CD14-positive monocyte (primary cell): ENCODE data around the gene MAPRE3. TPM values are rescaled to one million over a fixed set of nuclear protein-coding genes. Genes with fewer than 3 reads are reported as not detected.

Experiments used
- DNase-seq, 3 donors: peaks; one replicate each; pipeline ENCODE4 v3.0.0-alpha.2; 2011 to 2022
- H2AFZ ChIP-seq: 2 replicates; pipeline ENCODE4 v1.6.0; 2012; ENCODE audit warnings: mild to moderate bottlenecking, low read depth, low read length, inconsistent platforms; ENCODE audit not compliant: insufficient read depth, poor library complexity, severe bottlenecking
- H3K27ac ChIP-seq, 2 donors: 1 replicate in 1 of 2; 2 replicates in 1 of 2; pipeline ENCODE4 v1.5.1; 2012 to 2013; ENCODE audit warnings: low read length in 2 of 2, control low read depth in 1 of 2, inconsistent platforms in 1 of 2, low read depth in 1 of 2, mild to moderate bottlenecking in 1 of 2
- H3K27me3 ChIP-seq, 2 donors: one replicate each; pipeline versions ENCODE4 v1.6.0 to v1.6.1; 2011 to 2013; ENCODE audit warnings: low read length in 2 of 2; ENCODE audit not compliant: control insufficient read depth in 2 of 2, insufficient read depth in 2 of 2
- H3K36me3 ChIP-seq, 2 donors: replicated peaks in 1 of 2; 1 replicate in 1 of 2; 2 replicates in 1 of 2; pipeline versions ENCODE4 v1.5.1 to v1.6.1; 2012 to 2013; ENCODE audit warnings: low read length in 2 of 2, control low read depth in 1 of 2, inconsistent platforms in 1 of 2, mild to moderate bottlenecking in 1 of 2; ENCODE audit not compliant: insufficient read depth in 2 of 2, control insufficient read depth in 1 of 2
- H3K4me1 ChIP-seq, 2 donors: 1 replicate in 1 of 2; 2 replicates in 1 of 2; pipeline versions ENCODE4 v1.5.1 to v1.6.1; 2012 to 2013; ENCODE audit warnings: low read length in 2 of 2, control low read depth in 1 of 2, inconsistent platforms in 1 of 2, mild to moderate bottlenecking in 1 of 2, moderate library complexity in 1 of 2; ENCODE audit not compliant: insufficient read depth in 2 of 2, control insufficient read depth in 1 of 2
- H3K4me2 ChIP-seq: replicated peaks from 2 replicates; pipeline ENCODE3; 2012; ENCODE audit warnings: low read length, moderate library complexity, mild to moderate bottlenecking; ENCODE audit not compliant: poor library complexity, severe bottlenecking; ENCODE audit errors: extremely low read depth
- H3K4me3 ChIP-seq, 3 experiments: fragments of 200-600 bp in 1 of 3; sonication (generic) in 1 of 3; replicated peaks in 1 of 3; 1 replicate in 2 of 3; 2 replicates in 1 of 3; pipeline ENCODE4 v1.5.1; 2011 to 2013; ENCODE audit warnings: low read length in 3 of 3, mild to moderate bottlenecking in 3 of 3, control low read depth in 2 of 3, low read depth in 2 of 3, inconsistent platforms in 1 of 3, moderate library complexity in 1 of 3
- H3K79me2 ChIP-seq: 2 replicates; pipeline ENCODE4 v1.6.0; 2012; ENCODE audit warnings: mild to moderate bottlenecking, control low read depth, inconsistent platforms, low read length, moderate library complexity; ENCODE audit not compliant: insufficient read depth
- H3K9ac ChIP-seq: 2 replicates; pipeline ENCODE4 v1.6.0; 2017; ENCODE audit warnings: low read length, mild to moderate bottlenecking; ENCODE audit not compliant: insufficient read depth, poor library complexity, severe bottlenecking
- H3K9me3 ChIP-seq, 2 donors: replicated peaks in 1 of 2; 1 replicate in 1 of 2; 2 replicates in 1 of 2; pipeline versions ENCODE4 v1.5.1 to v1.6.1; 2012 to 2013; ENCODE audit warnings: low read length in 2 of 2, control low read depth in 1 of 2; ENCODE audit not compliant: control insufficient read depth in 1 of 2, insufficient read depth in 1 of 2
- H4K20me1 ChIP-seq: 2 replicates; pipeline ENCODE4 v1.6.0; 2012; ENCODE audit warnings: mild to moderate bottlenecking, low read length, control low read depth, moderate library complexity; ENCODE audit not compliant: insufficient read depth
- H3K27ac Mint-ChIP-seq, 7 donors: one replicate each; pipeline ENCODE4 v1.8.0; 2020; ENCODE audit warnings: mild to moderate bottlenecking in 7 of 7, mixed read lengths in 7 of 7, moderate library complexity in 6 of 7, inconsistent platforms in 2 of 7
- H3K27me3 Mint-ChIP-seq, 3 donors: one replicate each; pipeline ENCODE4 v1.8.0; 2021 to 2022; ENCODE audit warnings: low read depth in 3 of 3, mild to moderate bottlenecking in 3 of 3, mixed read lengths in 3 of 3, moderate library complexity in 3 of 3, inconsistent platforms in 1 of 3
- H3K36me3 Mint-ChIP-seq, 2 donors: one replicate each; pipeline ENCODE4 v1.8.0; 2020; ENCODE audit warnings: mixed read lengths in 2 of 2, inconsistent platforms in 1 of 2, mild to moderate bottlenecking in 1 of 2
- H3K4me1 Mint-ChIP-seq: one replicate; pipeline ENCODE4 v1.8.0; 2020; ENCODE audit warnings: mild to moderate bottlenecking, mixed read lengths
- H3K4me3 Mint-ChIP-seq, 2 donors: one replicate each; pipeline ENCODE4 v1.8.0; 2020; ENCODE audit warnings: mild to moderate bottlenecking in 2 of 2, mixed read lengths in 2 of 2, moderate library complexity in 1 of 2
- H3K9me3 Mint-ChIP-seq, 7 donors: one replicate each; pipeline ENCODE4 v1.8.0; 2020 to 2022; ENCODE audit warnings: mixed read lengths in 7 of 7, mild to moderate bottlenecking in 6 of 7, moderate library complexity in 6 of 7, inconsistent platforms in 2 of 7
- CTCF ChIP-seq: fragments of 200-600 bp; IDR thresholded peaks from one replicate; pipeline ENCODE4 v1.8.0; 2022; ENCODE audit warnings: antibody characterized with exemption, mild to moderate bottlenecking
- WGBS: methylation state at CpG from one replicate; pipeline ENCODE4 v1.1.5; 2013; ENCODE audit warnings: missing lambda C conversion rate; ENCODE audit not compliant: insufficient coverage; 5-methylcytosine and 5-hydroxymethylcytosine counted together
- intact Hi-C, 2 donors: fragments of 100-400 bp; cut with micrococcal nuclease; formaldehyde crosslinking; loops; one replicate each; pipeline versions ENCODE4 v1.15.0 to v1.15.1; 2023
- polyA plus RNA-seq, 3 donors: library from polyadenylated mRNA; depleted of rRNA in 1 of 3; unstranded in 2 of 3; stranded (reverse) in 1 of 3; fragments of 300-500 nt in 2 of 3; fragments of >200 nt in 1 of 3; fragmentation: Illumina TruSeq in 2 of 3; gene quantifications; 1 replicate in 2 of 3; 2 replicates in 1 of 3; pipeline ENCODE4 v1.2.3, GENCODE V29; 2012 to 2021

MAPRE3 gene
- polyA plus RNA-seq, 3 donors = 2.4 to 14.4 (median 3.5) TPM

GRCh38 chr2:26924731-26925099, 45.7 kb upstream of the MAPRE3 start:
- Histone ChIP-seq H3K9ac (no peak overlapping the region), H4K20me1 (no peaks in the 10 kb centered on the region), H3K4me2 (no peak overlapping the region), H3K9me3 (no peaks in the 10 kb centered on the region), H3K36me3 (no peaks in the 10 kb centered on the region), H3K79me2 (no peaks in the 10 kb centered on the region), H3K27me3 (no peaks in the 10 kb centered on the region), H2AFZ (no peak overlapping the region), H3K4me3 (no peak overlapping the region), H3K27ac (no peak overlapping the region), H3K4me1 (peaks cover 0 to 5% of the 10 kb centered on the region in 2 donors)
- H3K36me3 Mint-ChIP-seq = no peaks in the 10 kb centered on the region
- peaks cover 8% of the 10 kb centered on the region for H3K4me1 Mint-ChIP-seq
- intact Hi-C loops = no loop called here
- no peak for TF ChIP-seq CTCF
- peaks cover 0 to 3% (median 0%) of the 10 kb centered on the region in 7 donors for H3K9me3 Mint-ChIP-seq
- no peak overlapping the region for H3K4me3 Mint-ChIP-seq
- peaks cover 0 to 8% (median 7%) of the 10 kb centered on the region in 3 donors for H3K27me3 Mint-ChIP-seq
- DNase-seq = no peak
- H3K27ac Mint-ChIP-seq = no peak overlapping the region
- WGBS = 97% methylated on average over 14 of the region's 14 CpGs

- no peaks in the 10 kb centered on the region for H4K20me1 ChIP-seq
- peaks cover 0 to 3% (median 0%) of the 10 kb centered on the region in 7 donors for H3K9me3 Mint-ChIP-seq
- peaks cover 8% of the 10 kb centered on the region for H3K4me1 Mint-ChIP-seq
- H2AFZ ChIP-seq = no peak overlapping the region
- no peaks in the 10 kb centered on the region for H3K79me2 ChIP-seq
- intact Hi-C loops = no loop called here
- peaks cover 2 to 8% (median 7%) of the 10 kb centered on the region in 3 donors for H3K27me3 Mint-ChIP-seq
- H3K4me3 Mint-ChIP-seq = no peak overlapping the region
- DNase-seq = no peak
- no peak overlapping the region for H3K27ac ChIP-seq
- H3K4me2 ChIP-seq = no peak overlapping the region
- no peak overlapping the region for H3K27ac Mint-ChIP-seq
- TF ChIP-seq CTCF = no peak
- no peak overlapping the region for H3K4me3 ChIP-seq
- WGBS = 86% methylated on average over 7 of the region's 9 CpGs
- H3K9ac ChIP-seq = no peak overlapping the region
- no peaks in the 10 kb centered on the region for H3K36me3 Mint-ChIP-seq
- H3K4me1 ChIP-seq = peaks cover 0 to 5% of the 10 kb centered on the region in 2 donors
- no peaks in the 10 kb centered on the region for H3K9me3 ChIP-seq
- no peaks in the 10 kb centered on the region for H3K27me3 ChIP-seq
- no peaks in the 10 kb centered on the region for H3K36me3 ChIP-seq
These were observed 45.2 kb upstream of the MAPRE3 start for GRCh38 chr2:26925100-26925791.
